Measurements from ENCODE around the gene ZFYVE9.

Gene ZFYVE9

GRCh38 chr1:52240592-52241210 is 98.8 kb downstream of the ZFYVE9 start:
- DNase-seq (ENCODE audit: low spot score) = no peak

- DNase-seq (ENCODE audit: low spot score) = no peak
Observed at GRCh38 chr1:52243221-52243987, 101.5 kb downstream of the ZFYVE9 start.

GRCh38 chr1:52249831-52250230 is 107.9 kb downstream of the ZFYVE9 start:
- no peak for DNase-seq (ENCODE audit: low spot score)

GRCh38 chr1:52253421-52253820 is 111.5 kb downstream of the ZFYVE9 start:
- DNase-seq (ENCODE audit: low spot score) = no peak

- no peak for DNase-seq (ENCODE audit: low spot score)
Observed at GRCh38 chr1:52259886-52260285, 118.0 kb downstream of the ZFYVE9 start.

- no peak for DNase-seq (ENCODE audit: low spot score)
Observed at GRCh38 chr1:52263153-52263910, 121.4 kb downstream of the ZFYVE9 start.

- DNase-seq (ENCODE audit: low spot score) = no peak
Observed at GRCh38 chr1:52264530-52265115, 122.7 kb downstream of the ZFYVE9 start.

GRCh38 chr1:52266507-52266906 is 124.6 kb downstream of the ZFYVE9 start:
- DNase-seq (ENCODE audit: low spot score) = no peak

GRCh38 chr1:52268372-52268771 is 126.5 kb downstream of the ZFYVE9 start:
- DNase-seq (ENCODE audit: low spot score) = no peak

GRCh38 chr1:52281518-52281917 is 139.6 kb downstream of the ZFYVE9 start:
- no peak for DNase-seq (ENCODE audit: low spot score)

- no peak for DNase-seq (ENCODE audit: low spot score)
Observed at GRCh38 chr1:52288286-52288685, 146.4 kb downstream of the ZFYVE9 start.

GRCh38 chr1:52294580-52294979 is 152.7 kb downstream of the ZFYVE9 start:
- DNase-seq (ENCODE audit: low spot score) = no peak

- DNase-seq (ENCODE audit: low spot score) = peak; percentile 40
Observed at GRCh38 chr1:52296345-52296744, 154.5 kb downstream of the ZFYVE9 start.

GRCh38 chr1:52305417-52306226 is 163.7 kb downstream of the ZFYVE9 start:
- DNase-seq (ENCODE audit: low spot score) = no peak

GRCh38 chr1:52306227-52307006 is 164.5 kb downstream of the ZFYVE9 start:
- no peak for DNase-seq (ENCODE audit: low spot score)

- DNase-seq (ENCODE audit: low spot score) = no peak
Observed at GRCh38 chr1:52321061-52321460, 179.2 kb downstream of the ZFYVE9 start.

- no peak for DNase-seq (ENCODE audit: low spot score)
Observed at GRCh38 chr1:52323731-52324130, 181.8 kb downstream of the ZFYVE9 start.

- DNase-seq (ENCODE audit: low spot score) = no peak
Observed at GRCh38 chr1:52325786-52326185, 183.9 kb downstream of the ZFYVE9 start.

- no peak for DNase-seq (ENCODE audit: low spot score)
Observed at GRCh38 chr1:52328615-52329014, 186.7 kb downstream of the ZFYVE9 start.

- DNase-seq (ENCODE audit: low spot score) = no peak
Observed at GRCh38 chr1:52332411-52332810, 190.5 kb downstream of the ZFYVE9 start.
